Measurements from ENCODE around the gene MECP2.
"Not testable (repeated sequence)": the region's sequence is repeated elsewhere in the genome, so short reads cannot be mapped to it uniquely, and the experiment has no call there.

GRCh38 chrX:153980394-153980793, 117.1 kb downstream of the MECP2 start:
- TF ChIP-seq, protein P1, sequence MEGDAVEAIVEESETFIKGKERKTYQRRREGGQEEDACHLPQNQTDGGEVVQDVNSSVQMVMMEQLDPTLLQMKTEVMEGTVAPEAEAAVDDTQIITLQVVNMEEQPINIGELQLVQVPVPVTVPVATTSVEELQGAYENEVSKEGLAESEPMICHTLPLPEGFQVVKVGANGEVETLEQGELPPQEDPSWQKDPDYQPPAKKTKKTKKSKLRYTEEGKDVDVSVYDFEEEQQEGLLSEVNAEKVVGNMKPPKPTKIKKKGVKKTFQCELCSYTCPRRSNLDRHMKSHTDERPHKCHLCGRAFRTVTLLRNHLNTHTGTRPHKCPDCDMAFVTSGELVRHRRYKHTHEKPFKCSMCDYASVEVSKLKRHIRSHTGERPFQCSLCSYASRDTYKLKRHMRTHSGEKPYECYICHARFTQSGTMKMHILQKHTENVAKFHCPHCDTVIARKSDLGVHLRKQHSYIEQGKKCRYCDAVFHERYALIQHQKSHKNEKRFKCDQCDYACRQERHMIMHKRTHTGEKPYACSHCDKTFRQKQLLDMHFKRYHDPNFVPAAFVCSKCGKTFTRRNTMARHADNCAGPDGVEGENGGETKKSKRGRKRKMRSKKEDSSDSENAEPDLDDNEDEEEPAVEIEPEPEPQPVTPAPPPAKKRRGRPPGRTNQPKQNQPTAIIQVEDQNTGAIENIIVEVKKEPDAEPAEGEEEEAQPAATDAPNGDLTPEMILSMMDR (conservative IDR thresholded peaks at IDR 0.05; ENCODE audit: low read depth, low read length), result not testable (repeated sequence)
- TF ChIP-seq EZH2 (IDR thresholded peaks at IDR 0.05; ENCODE audit: borderline replicate concordance, low read depth, low read length, poor library complexity, severe bottlenecking), result not testable (repeated sequence)
